Ureter (tissue), 1 donor: ENCODE measurements around the gene MORN3. TPM values are rescaled to one million over a fixed set of nuclear protein-coding genes. Genes with fewer than 3 reads are reported as not detected.

Source experiments
- DNase-seq: peaks from one replicate; pipeline ENCODE4 v3.0.0-alpha.2; 2020; ENCODE audit warnings: low spot score
- total RNA-seq: library from RNA; stranded (reverse); gene quantifications from one replicate; pipeline ENCODE4 v1.2.4, GENCODE V29; 2023
- donor health status: DM: yes; HTN: yes; CAD: no.

Gene MORN3
- total RNA-seq, 1 donor from 2014 or later: 1.8 TPM

DNA sequence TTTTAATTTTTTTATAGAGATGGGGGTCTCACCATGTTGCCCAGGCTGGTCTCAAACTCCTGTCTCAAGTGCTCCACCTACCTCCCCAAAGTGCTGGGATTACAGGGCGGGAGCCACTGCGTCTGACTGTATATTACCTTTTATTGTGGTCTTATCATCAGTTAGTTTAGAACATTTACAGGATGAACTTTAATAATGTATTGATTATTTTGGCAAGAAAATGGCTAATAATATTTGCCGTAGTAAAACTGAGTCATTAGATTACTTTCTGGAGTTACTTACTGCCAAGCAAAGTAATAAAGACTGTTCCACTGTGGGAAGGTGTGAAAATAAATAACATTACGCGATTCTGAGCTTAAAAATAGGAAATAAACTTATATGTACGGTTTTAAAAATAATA lies 66.7 kb downstream of the MORN3 start:
- DNase-seq: no peak

DNA sequence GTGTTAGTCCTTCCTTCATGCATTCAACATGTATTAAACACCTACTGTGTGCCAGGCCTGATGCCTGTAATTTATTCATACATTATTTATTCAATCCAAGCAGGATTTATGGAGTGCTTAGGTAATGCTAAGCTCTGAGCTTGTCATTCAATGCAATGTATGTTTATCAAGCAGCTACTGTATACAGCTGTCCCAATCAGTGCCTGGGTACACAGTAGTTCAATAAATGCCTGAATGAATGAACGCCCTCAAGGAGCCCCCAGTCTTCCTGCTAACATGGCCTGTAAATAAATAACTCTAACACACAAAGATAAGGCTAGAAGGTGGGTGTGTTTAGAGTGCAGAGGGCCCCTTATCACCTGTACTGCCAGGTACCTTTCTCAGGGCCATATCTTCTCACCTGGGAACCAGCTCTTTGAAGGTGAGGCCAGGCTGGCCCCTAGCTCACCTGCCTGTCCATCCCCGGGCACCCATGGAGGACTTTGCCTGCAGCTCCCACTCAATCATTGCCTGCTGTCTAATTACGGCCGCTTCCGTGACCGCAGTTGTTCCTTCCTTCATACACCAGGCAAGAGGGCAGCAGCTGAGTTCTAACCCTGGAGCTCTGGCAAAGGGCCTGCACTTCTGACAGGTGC lies 68.6 kb downstream of the MORN3 start:
- no peak for DNase-seq

Other genes with a start within 250 kb of the MORN3 start
- 23.7 TPM for gene KDM2B, start 88.6 kb downstream of the MORN3 start, total RNA-seq
- 13.6 TPM for gene ORAI1, start 43.1 kb downstream of the MORN3 start, total RNA-seq
- 16.7 TPM for gene TMEM120B, start 43.1 kb upstream of the MORN3 start, total RNA-seq
- gene RHOF, start 124.0 kb upstream of the MORN3 start, total RNA-seq: 20.5 TPM
- 39.8 TPM for gene SETD1B, start 134.4 kb upstream of the MORN3 start, total RNA-seq
- 3.1 TPM for gene HPD, start 189.2 kb upstream of the MORN3 start, total RNA-seq
- 43.3 TPM for gene PSMD9, start 219.1 kb upstream of the MORN3 start, total RNA-seq
- gene CFAP251, start 248.9 kb upstream of the MORN3 start, total RNA-seq: 3.9 TPM